K562 (cell line): Measurements from ENCODE around the gene PTGIS. TPM values are rescaled to one million over a fixed set of nuclear protein-coding genes. Genes with fewer than 3 reads are reported as not detected.

Experiments used
- ATAC-seq: fragments of 200-7000 bp; cut with Tn5 transposase; 3 replicates; pipeline ENCODE4 v1.9.1; 2020; ENCODE audit warnings: moderate library complexity
- BruUV-seq: library from RNA; stranded (reverse); fragments of 400-500 nt; replicated peaks from 2 replicates; lab custom pipeline; 2021; lab: Mats Ljungman, UMichigan
- CTCF ChIA-PET: fragments of 300-600 bp; formaldehyde crosslinking; extraction: SDS; loops from one replicate; lab custom pipeline; 2021; ENCODE audit warnings: low intra/inter-chr PET ratio; lab: Yijun Ruan, JAX
- POLR2A ChIA-PET: fragments of 300-600, 350-650 bp; sonication (Branson Sonifier 250); formaldehyde crosslinking; extraction: SDS; loops from one replicate; lab custom pipeline; 2021; ENCODE audit warnings: antibody characterized with exemption, inconsistent platforms; lab: Yijun Ruan, JAX
- DNase-seq, 4 experiments: peaks; one replicate each; pipeline versions ENCODE4 v3.0.0 to v3.0.0-alpha.2; 2011 to 2018; ENCODE audit warnings: low spot score in 3 of 4, mixed read lengths in 3 of 4; ENCODE audit errors: extremely low read depth in 1 of 4
- FAIRE-seq: peaks from 2 replicates; lab custom pipeline; 2011; peaks lifted over from hg19 to GRCh38; lab: Jason Lieb, UNC
- H2AFZ ChIP-seq: 2 replicates; pipeline ENCODE4 v1.6.0; 2011; ENCODE audit warnings: low read depth, low read length, control low read depth, inconsistent platforms
- H3K27ac ChIP-seq: fragments of 200-600 bp; 3 replicates; pipeline ENCODE4 v1.8.0; 2011; ENCODE audit warnings: low read depth, mild to moderate bottlenecking, control low read depth, inconsistent platforms, low read length, moderate library complexity, mixed read lengths; ENCODE audit errors: extremely low read depth
- H3K27me3 ChIP-seq, 2 experiments: fragments of 300-600 bp in 1 of 2; 2 replicates in 1 of 2; 3 replicates in 1 of 2; pipeline versions ENCODE4 v1.6.0 to v1.8.0; 2011; ENCODE audit warnings: inconsistent platforms in 2 of 2, low read length in 2 of 2, mild to moderate bottlenecking in 1 of 2, mixed read lengths in 1 of 2, moderate library complexity in 1 of 2; ENCODE audit not compliant: control insufficient read depth in 2 of 2, insufficient read depth in 2 of 2
- H3K36me3 ChIP-seq: fragments of 300-600 bp; 3 replicates; pipeline ENCODE4 v1.8.0; 2011; ENCODE audit warnings: mild to moderate bottlenecking, low read length, inconsistent platforms; ENCODE audit not compliant: control insufficient read depth, insufficient read depth
- H3K4me1 ChIP-seq, 2 experiments: fragments of 200-600 bp in 1 of 2; replicated peaks in 1 of 2; 2 replicates in 1 of 2; 3 replicates in 1 of 2; pipeline versions ENCODE4 v1.5.1 to v1.8.0; 2011; ENCODE audit warnings: inconsistent platforms in 2 of 2, low read length in 2 of 2, mild to moderate bottlenecking in 1 of 2, mixed read lengths in 1 of 2, moderate library complexity in 1 of 2; ENCODE audit not compliant: control insufficient read depth in 2 of 2, insufficient read depth in 2 of 2
- H3K4me2 ChIP-seq: 2 replicates; pipeline ENCODE4 v1.6.1; 2011; ENCODE audit warnings: low read length, control low read depth, inconsistent platforms, mixed read lengths; ENCODE audit not compliant: insufficient read depth
- H3K4me3 ChIP-seq: fragments of 200-600 bp; sonication (generic), shearing (Covaris generic); 2 replicates; pipeline ENCODE4 v1.5.1; 2016; ENCODE audit warnings: control low read depth, inconsistent platforms
- H3K79me2 ChIP-seq: fragments of 200-600 bp; 3 replicates; pipeline ENCODE4 v1.8.0; 2011; ENCODE audit warnings: low read length, inconsistent platforms; ENCODE audit not compliant: control insufficient read depth, insufficient read depth
- H3K9ac ChIP-seq, 2 experiments: 2 replicates each; pipeline versions ENCODE4 v1.6.0 to v1.6.1; 2011; ENCODE audit warnings: low read depth in 2 of 2, low read length in 2 of 2, control low read depth in 1 of 2, inconsistent platforms in 1 of 2, mild to moderate bottlenecking in 1 of 2, mixed read lengths in 1 of 2; ENCODE audit not compliant: insufficient read depth in 1 of 2
- H3K9me1 ChIP-seq: one replicate; pipeline ENCODE4 v1.6.0; 2011; ENCODE audit warnings: inconsistent platforms, mild to moderate bottlenecking, low read length, moderate library complexity; ENCODE audit not compliant: control insufficient read depth, insufficient read depth
- H3K9me3 ChIP-seq: replicated peaks from 2 replicates; pipeline ENCODE4 v1.5.1; 2011; ENCODE audit warnings: low read depth, low read length, inconsistent platforms; ENCODE audit not compliant: control insufficient read depth, insufficient read depth
- H4K20me1 ChIP-seq: replicated peaks from 2 replicates; pipeline ENCODE4 v1.6.1; 2011; ENCODE audit warnings: low read length, inconsistent platforms, mixed read lengths; ENCODE audit not compliant: control insufficient read depth, insufficient read depth
- E4F1 ChIP-seq: fragments of 250-450 bp; sonication (Bioruptor Pico); IDR thresholded peaks from 2 replicates; pipeline ENCODE4 v1.5.0; 2021; ENCODE audit warnings: mild to moderate bottlenecking, borderline replicate concordance
- FUS ChIP-seq: fragments of 200-400 bp; formaldehyde crosslinking; optimal IDR thresholded peaks from 2 replicates; pipeline ENCODE3; 2017; ENCODE audit warnings: low read depth, low read length
- NFXL1 ChIP-seq: fragments of 450-650 bp; formaldehyde crosslinking; IDR thresholded peaks from 2 replicates; pipeline ENCODE4 v1.4.0; 2021; ENCODE audit warnings: mild to moderate bottlenecking
- POLR2AphosphoS5 ChIP-seq: IDR thresholded peaks from 2 replicates; pipeline ENCODE4 v1.6.1; 2011; ENCODE audit warnings: mild to moderate bottlenecking, low read depth, low read length, moderate library complexity; ENCODE audit not compliant: control insufficient read depth, insufficient read depth
- SIN3A ChIP-seq, 2 experiments: fragments of 150-350 bp in 1 of 2; IDR thresholded peaks; 2 replicates each; pipeline ENCODE4 v1.6.1; 2011 to 2016; ENCODE audit warnings: borderline replicate concordance in 2 of 2, low read depth in 2 of 2, low read length in 2 of 2, mild to moderate bottlenecking in 2 of 2, moderate library complexity in 2 of 2; ENCODE audit not compliant: control insufficient read depth in 1 of 2
- ZNF146 ChIP-seq: IDR thresholded peaks from one replicate; pipeline ENCODE4 v1.6.1; 2018; ENCODE audit warnings: missing compliant biosample characterization; ENCODE audit not compliant: unreplicated experiment
- ZNF766 ChIP-seq: fragments of 200-800 bp; sonication (Bioruptor generic); conservative IDR thresholded peaks from 2 replicates; pipeline ENCODE4 v1.6.1; 2016; ENCODE audit warnings: missing genetic modification characterization, missing compliant biosample characterization
- WGBS: fragments of 100-300 bp; shearing (Covaris generic); methylation state at CpG from one replicate; pipeline ENCODE4 v1.1.6; 2016; ENCODE audit warnings: low coverage, mixed read lengths; ENCODE audit not compliant: insufficient coverage; ENCODE audit errors: missing lambda C conversion rate; 5-methylcytosine and 5-hydroxymethylcytosine counted together
- in situ Hi-C: fragments of 300-500 bp; cut with MboI; formaldehyde crosslinking; loops from 4 replicates; pipeline ENCODE4 v1.15.0; 2018; ENCODE audit warnings: inconsistent platforms, mixed read lengths
- intact Hi-C: fragments of 100-400 bp; cut with micrococcal nuclease; formaldehyde crosslinking; loops from 2 replicates; pipeline ENCODE4 v1.14.2; 2022
- polyA plus RNA-seq, 8 experiments: library from polyadenylated mRNA; depleted of rRNA in 4 of 8; stranded (reverse) in 5 of 8; unstranded in 3 of 8; fragments of >200 nt; fragmentation: Nextera tagmentation in 2 of 8; fragmentation: Illumina TruSeq in 1 of 8; extraction: Ambion mirVana in 2 of 8; extraction: Trizol in 1 of 8; gene quantifications; 2 replicates each; pipeline versions ENCODE4 v1.2.1 to v1.2.3, GENCODE V29; 2011 to 2014; ENCODE audit warnings: inconsistent platforms in 1 of 8, missing spikeins in 1 of 8
- total RNA-seq, 7 experiments: library from RNA; depleted of rRNA in 6 of 7; stranded (reverse); fragments of >200 nt in 6 of 7; fragmentation: Illumina TruSeq in 2 of 7; extraction: Trizol in 2 of 7; gene quantifications; 2 replicates each; pipeline versions ENCODE4 v1.2.1 to v1.2.3, GENCODE V29; 2011 to 2021; ENCODE audit warnings: low replicate concordance in 1 of 7

PTGIS gene
- total and polyA plus RNA-seq, 9 of the 15 experiments (the other 6 are each of a cell fraction or from before 2014, with no cell fraction given) = not detected

- FAIRE-seq = no peak
- Histone ChIP-seq H2AFZ (no peak overlapping the region), H3K9me3 (peaks cover 7% of the 10 kb centered on the region; the same call in 1 of the 2 replicates), H3K4me2 (no peak overlapping the region), H3K9me1 (no peaks in the 10 kb centered on the region), H3K4me3 (no peak overlapping the region), H3K27ac (no peak overlapping the region), H3K27me3 (peaks cover 34 to 49% of the 10 kb centered on the region in 2 experiments), H4K20me1 (peaks cover 12% of the 10 kb centered on the region; the same call in 1 of the 2 replicates), H3K36me3 (no peaks in the 10 kb centered on the region), H3K79me2 (no peaks in the 10 kb centered on the region), H3K9ac (no peak overlapping the region), H3K4me1 (peaks cover 3 to 8% of the 10 kb centered on the region in 2 experiments; a peak in 4 of 5 replicates)
- ATAC-seq = no peak
- no TSS peak for BruUV-seq
- WGBS = 4% methylated on average over 9 of the region's 9 CpGs
- POLR2A ChIA-PET = no interaction called here
- CTCF ChIA-PET = interaction anchor here (0.6 kb wide), 1 partner anchor 58 kb away, joined by 4 read pairs; no protein-coding TSS in a partner anchor
- no peak for DNase-seq
- TF ChIP-seq ZNF146 (CRISPR knock-in tag) = no peak
- no peak for TF ChIP-seq E4F1 (CRISPR knock-in tag)
- TF ChIP-seq ZNF766 (CRISPR knock-in tag) = no peak
- no peak for TF ChIP-seq POLR2AphosphoS5
- TF ChIP-seq NFXL1 (CRISPR knock-in tag) = no peak
- no peak for TF ChIP-seq FUS
- TF ChIP-seq SIN3A (IDR thresholded peaks at IDR 0.05; ENCODE audit: borderline replicate concordance in 2 of 2, control insufficient read depth in 1 of 2, low read depth in 2 of 2, low read length in 2 of 2) = no peak
- intact Hi-C loops = no loop called here
- in situ Hi-C loops = no loop called here
These were observed 17.8 kb upstream of the PTGIS start for GRCh38 chr20:49585585-49586245.
